ENCODE data around the gene FN3KRP.
"Not testable (repeated sequence)": the region's sequence is repeated elsewhere in the genome, so short reads cannot be mapped to it uniquely, and the experiment has no call there.

Gene FN3KRP

DNA sequence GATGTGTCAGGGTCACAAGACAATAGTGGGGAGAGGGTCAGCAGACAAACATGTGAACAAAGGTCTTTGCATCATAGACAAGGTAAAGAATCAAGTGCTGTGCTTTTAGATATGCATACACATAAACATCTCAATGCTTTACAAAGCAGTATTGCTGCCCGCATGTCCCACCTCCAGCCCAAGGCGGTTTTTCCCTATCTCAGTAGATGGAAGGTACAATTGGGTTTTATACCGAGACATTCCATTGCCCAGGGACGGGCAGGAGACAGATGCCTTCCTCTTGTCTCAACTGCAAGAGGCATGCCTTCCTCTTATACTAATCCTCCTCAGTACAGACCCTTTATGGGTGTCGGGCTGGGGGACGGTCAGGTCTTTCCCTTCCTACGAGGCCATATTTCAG, 28.2 kb downstream of the FN3KRP start:
- not testable (repeated sequence) for DNase-seq (ENCODE audit: low read depth in 2 of 2)

DNA sequence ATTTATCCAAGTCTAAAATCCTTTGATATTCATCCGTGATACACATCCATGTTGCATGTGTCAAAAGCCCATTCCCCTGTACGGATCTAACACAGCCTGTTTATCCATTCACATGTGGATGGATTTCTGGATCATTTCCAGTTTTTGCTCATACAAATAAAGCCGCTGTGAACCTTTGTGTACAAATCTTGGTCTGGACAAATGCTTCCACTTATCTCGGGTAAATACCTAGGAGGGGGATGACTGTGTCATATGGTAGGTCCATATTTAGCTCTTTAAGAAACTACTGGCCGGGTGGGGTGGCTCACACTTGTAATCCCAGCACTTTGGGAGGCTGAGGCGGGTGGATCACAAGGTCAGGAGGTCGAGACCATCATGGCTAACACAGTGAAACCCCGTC, 29.0 kb downstream of the FN3KRP start:
- no peak for DNase-seq (ENCODE audit: low read depth in 2 of 2)

DNA sequence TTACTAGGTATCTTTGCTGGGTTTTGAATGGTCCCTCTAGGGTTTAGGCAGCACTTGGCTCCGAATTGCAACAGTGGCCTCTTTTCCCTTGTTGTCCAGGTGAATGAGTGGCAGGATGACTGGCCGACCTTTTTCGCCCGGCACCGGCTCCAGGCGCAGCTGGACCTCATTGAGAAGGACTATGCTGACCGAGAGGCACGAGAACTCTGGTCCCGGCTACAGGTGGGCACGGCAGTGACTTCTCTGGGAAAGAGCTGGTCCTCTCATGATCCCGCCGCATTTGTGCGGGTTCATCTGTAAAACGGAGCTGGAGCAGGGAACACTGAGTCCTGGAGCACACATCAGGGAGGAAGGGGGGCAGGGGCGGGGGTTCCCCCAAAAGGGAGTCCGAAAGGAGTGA, 32.2 kb downstream of the FN3KRP start:
- DNase-seq (ENCODE audit: low read depth in 2 of 2) = no peak

DNA sequence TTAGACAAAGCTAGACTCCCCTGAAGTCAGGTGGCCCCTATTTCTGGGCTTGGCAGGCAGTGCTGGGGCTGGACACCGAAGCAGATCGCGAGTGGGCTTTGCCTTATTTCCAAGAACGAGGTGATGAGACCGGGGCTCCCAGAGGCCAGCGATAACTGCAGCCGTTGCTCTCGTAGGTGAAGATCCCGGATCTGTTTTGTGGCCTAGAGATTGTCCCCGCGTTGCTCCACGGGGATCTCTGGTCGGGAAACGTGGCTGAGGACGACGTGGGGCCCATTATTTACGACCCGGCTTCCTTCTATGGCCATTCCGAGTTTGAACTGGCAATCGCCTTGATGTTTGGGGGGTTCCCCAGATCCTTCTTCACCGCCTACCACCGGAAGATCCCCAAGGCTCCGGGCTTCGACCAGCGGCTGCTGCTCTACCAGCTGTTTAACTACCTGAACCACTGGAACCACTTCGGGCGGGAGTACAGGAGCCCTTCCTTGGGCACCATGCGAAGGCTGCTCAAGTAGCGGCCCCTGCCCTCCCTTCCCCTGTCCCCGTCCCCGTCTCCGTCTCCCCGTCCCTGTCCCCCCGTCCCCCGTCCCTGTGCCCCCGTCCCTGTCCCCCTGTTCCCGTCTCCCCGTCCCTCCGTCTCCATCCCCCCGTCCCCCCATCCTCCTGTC, 33.9 kb downstream of the FN3KRP start:
- no peak for DNase-seq (ENCODE audit: low read depth in 2 of 2)

DNA sequence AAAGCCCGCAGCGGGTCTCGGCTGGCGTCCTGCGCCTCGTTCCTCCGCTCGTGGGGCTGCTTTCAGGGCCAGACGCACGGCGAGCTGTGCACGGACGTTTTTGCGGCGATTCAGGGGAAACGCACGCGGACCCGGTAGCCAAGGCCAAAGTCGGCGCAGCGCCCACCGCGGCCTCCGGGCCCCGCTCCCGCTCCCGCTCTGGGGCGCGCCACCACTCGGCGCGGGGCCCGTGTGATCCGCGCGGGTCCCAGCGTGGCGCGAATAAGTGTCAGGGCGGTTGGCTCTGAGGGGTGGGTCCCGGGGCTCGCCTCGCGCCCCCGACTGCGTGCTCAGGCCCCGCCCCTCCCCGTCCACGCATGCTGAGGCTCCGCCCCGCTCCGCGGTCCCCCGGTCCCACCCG, 34.7 kb downstream of the FN3KRP start:
- DNase-seq (ENCODE audit: low read depth in 2 of 2) = no peak

DNA sequence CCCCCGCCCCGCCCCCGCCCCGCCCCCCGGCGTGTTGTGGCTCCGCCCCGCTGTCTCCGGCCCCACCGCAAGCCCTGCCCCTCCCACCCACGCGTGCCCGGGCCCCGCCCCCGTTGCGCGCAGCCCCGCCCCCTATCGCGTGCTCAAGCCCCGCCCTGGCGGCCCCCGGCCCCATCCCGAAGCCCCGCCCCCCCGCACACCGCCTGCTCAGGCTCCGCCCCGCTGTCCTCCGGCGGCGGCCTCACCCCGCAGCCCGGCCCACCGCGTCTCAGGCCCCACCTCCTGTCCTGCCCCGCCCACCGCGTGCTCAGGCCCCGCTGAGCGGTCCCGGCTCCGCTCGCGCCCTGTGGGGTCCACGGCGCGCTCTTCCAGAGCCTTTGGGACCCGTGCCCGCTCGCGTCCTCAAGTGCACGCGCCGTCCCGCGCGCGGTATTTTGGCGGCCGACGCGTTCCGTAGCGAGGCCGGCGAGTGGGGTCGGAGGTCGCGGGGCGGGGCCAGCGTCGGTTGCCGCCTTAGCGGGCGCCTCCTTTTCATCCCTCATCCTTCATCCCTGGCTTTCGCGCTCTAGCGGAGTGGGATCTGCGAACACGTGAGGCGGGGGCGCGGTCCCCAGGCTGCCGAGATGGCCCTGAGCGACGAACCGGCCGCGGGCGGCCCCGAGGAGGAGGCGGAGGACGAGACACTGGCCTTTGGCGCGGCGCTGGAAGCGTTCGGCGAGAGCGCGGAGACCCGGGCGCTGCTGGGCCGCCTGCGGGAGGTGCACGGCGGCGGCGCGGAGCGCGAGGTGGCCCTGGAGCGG, 35.3 kb downstream of the FN3KRP start, which contains the start of gene TBCD:
TSS of gene TBCD (plus strand) at position 495 of the 800 bp plus-strand sequence. CDS start at position 624, 129 bp downstream.
- peak; percentile 60 to 80 for DNase-seq (ENCODE audit: low read depth in 2 of 2)

DNA sequence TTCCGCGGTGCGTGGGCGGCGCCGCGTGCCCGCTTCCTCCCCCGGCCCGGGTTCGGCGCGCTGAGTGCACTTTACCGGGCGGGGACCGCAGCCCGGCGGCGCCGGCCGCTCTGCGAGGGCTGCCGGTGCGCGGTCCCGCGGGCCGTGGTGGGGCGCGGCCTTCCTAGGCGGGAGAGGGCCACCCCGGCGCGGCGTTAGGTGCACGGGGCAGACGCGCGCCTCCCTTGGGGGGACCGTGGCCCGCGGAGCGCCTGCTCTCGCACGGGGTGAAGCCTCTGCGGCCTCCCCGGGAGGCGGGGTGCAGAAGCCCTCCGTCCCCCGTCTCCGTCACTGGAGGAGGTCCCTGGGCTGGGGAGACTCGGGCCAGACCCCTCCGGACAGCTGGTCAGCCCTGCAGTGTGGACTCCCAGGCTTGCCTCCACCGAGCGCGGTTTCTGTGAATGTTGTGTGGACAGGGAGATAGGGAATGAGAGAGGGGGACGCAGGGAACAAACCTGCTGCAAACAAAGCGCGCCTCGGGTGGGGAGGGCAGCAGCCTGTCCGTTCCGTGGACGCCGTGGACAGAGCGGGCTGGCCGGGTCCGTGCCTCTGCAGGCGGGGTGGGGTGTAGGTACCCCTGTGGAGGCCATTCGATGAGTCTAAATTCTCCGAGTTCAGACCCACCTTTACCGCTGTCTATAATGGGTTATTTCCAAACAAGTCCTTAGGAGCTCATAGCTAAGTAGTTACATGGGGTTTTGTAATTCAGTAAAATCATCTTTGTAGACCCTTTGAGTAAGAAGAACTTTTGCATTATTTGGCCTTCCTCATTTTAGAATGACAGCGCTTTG, 36.1 kb downstream of the FN3KRP start:
- no peak for DNase-seq (ENCODE audit: low read depth in 2 of 2)

DNA sequence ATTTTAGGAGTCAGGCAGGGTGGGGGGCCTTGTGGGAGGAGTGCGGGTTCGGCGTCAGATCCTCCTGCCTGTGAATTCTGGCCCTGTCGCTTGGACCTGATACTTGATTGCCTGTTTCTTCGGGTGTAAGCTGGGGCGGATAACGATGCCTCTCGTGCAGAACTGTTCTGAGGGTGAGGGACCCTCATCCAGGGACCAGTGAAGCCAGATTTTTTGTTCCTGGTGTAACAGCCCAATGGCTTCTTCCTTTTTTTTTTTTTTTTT, 36.6 kb downstream of the FN3KRP start:
- no peak for DNase-seq (ENCODE audit: low read depth in 2 of 2)

DNA sequence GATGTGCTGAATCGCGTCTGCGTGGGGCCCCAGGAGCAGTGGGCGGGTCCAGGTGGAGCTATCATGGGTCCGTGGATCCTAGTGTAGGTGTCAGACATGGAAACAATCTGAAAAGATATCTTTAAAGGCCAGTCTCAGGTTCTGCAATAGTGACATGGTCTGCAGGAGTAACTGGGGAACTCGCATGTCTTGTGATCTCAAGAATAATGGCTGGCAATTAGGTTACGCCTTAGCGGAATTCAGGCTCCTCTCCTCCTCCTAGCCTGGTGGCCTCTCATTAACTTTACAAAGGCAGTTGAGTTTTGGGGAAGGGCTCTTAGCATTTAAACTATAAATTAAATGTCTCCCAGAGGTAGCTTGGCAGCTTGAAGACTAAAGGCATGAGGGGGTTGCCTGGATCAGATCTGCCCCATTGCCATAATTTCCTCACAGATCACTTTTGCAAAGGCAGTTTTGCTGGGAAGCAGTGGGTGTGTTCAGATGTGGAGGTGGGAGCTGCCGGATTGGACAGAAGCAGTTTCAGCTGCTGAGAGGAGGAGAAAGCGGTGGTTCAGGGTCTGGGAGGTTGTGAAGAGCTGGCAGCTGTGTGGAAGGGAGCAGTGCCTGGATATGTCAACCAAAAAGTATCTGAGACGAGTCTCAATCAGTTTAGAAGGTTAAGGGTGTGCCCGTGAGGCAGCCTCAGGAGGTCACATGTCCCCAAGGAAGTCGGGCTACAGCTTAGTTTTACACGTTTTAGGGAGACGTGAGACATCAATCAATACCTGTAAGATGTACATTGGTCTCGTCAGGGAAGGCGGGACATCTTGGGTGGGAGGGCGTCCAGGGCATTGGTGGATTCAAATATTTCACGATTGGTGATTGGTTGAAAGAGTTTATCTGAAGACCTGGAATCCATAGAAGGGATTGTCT, 38.0 kb downstream of the FN3KRP start:
- DNase-seq (ENCODE audit: low read depth in 2 of 2) = no peak

DNA sequence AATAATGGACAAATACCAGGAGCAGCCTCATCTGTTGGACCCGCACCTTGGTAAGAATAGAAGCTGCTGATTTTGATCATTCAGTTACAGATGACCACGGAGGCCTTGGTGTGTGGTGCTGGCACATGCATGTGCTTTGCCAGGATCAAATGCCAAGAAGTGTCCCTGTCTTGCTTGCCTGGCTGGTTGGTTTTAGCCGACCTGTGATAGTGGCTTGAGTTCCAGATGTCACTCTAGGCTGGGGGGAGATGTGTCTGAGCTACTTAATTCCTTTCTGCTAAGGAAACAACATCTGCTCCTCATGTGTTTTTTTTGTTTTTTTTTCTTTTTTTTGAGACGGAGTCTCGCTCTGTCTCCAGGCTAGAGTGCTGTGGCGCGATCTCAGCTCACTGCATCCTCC, 39.7 kb downstream of the FN3KRP start:
- DNase-seq (ENCODE audit: low read depth in 2 of 2) = no peak

DNA sequence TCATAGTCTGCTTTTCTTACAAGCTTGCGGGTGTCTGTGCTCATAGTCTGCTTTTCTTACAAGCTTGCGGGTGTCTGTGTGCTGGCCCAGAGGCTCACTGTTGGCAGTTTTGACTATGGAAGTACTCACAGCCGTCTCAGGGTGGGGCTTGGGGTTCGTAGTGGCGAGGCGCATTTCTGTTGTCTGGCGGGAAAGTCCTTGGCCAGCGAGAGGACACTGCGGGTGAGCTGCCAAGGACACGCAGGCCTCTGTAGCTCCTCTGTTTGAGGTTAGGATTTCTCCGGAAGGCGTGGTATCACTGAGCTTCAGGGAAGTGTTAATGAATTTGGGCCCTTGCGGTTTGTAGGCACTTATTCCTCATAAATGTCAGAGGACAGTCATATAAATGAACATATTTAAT, 48.9 kb downstream of the FN3KRP start:
- no peak for DNase-seq (ENCODE audit: low read depth in 2 of 2)

DNA sequence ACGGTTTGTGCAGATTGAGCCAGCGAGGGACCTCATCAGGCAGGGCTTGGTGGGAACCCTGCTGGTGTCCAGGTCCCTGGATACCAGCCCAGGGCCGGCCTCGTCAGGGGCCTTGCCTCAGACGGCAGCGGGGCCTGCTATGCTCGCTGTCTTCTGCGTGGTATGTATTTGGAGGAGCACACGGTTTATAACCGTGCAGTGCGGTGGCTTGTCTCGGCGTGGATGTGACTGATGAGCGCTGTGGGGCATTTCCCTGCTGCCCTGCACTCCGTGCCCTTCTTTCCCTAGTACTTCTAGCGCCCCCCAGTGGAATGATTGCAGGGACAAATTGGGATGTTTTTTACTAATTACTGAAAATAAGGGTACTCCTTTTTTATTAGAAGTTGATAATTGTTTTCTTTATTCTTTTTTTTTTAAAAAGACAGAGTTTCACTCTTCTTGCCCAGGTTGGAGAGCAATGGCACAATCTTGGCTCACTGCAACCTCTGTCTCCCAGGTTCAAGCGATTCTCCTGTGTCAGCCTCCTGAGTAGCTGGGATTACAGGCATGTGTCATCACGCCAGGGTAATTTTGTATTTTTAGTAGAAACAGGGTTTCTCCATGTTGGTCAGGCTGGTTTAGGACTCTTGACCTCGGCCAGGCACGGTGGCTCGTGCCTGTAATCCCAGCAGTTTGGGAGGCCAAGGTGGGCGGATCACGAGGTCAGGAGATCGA, 50.7 kb downstream of the FN3KRP start:
- no peak for DNase-seq (ENCODE audit: low read depth in 2 of 2)

DNA sequence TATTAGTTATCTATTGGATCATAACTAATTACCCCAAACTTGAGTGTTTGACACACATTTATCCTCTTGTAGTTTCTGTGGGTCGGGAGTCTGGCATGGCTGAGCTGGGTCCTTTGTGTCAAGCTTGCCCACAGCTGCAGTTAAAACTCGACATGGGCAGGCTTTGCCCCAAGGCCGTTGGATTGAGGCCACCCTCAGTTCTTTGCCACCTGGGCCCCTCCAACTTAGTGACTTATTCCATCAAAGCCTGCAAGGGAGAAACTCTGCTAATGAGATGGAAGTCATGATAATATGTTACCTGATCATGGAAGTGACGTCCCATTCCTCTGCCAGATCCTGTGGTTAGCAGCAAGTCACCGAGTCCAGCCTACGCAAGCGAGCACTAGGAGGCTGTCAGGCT, 52.5 kb downstream of the FN3KRP start:
- no peak for DNase-seq (ENCODE audit: low read depth in 2 of 2)

DNA sequence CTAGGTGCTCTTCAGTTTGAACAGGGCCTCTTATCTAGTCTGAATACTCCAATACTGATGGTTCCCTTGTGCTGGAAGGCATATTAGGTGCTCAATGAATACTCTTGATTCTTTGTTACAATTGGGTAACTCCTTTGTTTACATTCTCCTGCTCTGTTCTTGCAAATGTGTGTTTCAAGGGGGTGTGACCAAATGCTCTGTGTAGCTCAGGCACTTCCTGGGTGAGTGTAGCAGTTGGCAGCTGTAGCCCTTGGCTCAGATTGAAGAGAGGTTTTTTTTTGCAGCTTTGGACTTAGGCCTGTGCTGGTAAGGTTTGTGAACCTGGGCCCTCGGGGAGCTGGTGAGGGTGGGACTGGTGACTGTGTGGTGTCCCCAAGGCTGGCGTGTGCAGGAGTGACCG, 55.5 kb downstream of the FN3KRP start:
- DNase-seq (ENCODE audit: low read depth in 2 of 2) = no peak

DNA sequence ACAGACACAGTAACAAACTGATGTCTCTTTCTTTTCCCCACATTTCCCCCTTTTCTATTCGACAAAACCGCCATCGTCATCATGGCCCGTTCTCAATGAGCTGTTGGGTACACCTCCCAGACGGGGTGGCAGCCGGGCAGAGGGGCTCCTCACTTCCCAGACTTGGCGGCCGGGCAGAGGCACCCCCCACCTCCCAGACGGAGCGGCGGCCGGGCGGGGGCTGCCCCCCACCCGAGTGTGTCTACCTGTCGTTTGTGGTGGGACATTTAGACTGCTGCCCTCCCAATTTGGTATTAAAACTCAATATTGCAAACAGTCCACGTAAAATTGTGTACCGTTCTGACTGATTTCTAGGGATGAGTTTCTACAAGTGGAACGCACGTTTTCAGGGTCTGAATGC, 58.0 kb downstream of the FN3KRP start:
- DNase-seq (ENCODE audit: low read depth in 2 of 2) = not testable (repeated sequence)

DNA sequence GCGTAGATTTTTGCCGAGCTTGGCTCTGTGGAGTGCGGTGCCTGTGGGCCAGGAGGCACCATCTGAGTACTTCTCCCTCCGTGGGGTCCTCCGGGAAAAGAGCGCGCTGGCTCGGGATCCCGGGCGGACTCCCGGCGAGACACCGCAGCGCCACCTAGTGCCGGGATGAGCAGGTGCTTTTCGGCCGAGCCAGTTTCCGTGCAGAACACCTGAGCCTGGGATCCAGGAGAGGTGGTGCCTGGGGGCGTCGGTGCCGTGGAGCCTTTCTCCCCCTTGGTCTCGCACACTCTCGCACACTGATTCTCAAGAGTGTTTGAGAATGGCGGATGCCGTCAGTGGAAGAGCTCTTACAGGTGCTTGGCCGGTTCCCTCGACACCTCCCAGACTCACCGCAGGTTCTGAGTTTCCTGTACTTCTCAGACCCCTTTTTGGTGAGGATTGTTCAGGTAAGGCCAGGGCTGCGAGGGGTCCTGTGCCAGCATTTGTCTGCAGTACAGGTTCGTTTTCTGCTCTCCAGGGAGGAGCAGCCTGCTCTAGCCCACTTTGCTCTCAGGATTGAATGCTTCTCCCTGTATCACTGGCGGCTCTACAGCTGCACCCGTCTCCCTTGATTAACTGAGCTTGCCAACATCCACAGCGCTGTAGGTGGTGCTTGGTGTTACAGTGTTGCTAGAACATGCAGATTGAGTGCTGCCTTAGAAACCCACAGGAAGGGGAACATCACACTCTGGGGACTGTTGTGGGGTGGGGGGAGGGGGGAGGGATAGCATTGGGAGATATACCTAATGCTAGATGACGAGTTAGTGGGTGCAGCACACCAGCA, 58.7 kb downstream of the FN3KRP start:
- DNase-seq (ENCODE audit: low read depth in 2 of 2) = no peak

DNA sequence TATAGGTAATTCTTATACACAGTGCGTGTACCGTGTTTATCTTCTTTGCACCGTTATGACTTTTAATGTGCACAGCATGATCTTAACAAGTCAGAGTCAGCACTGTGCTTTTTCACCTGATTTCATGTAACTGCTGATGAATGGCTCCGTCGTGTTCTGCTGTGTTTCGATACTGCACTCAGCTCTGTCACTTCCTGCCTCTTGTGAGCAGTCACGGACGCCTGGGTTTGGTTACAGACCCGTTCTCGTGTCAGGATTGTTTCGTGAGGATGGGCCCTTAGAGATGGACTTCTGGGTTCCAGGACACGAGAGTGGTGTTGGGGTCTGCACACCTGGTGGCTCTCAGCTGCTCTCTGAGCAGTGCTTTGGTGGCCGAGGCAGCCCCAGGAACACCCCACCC, 59.9 kb downstream of the FN3KRP start:
- DNase-seq (ENCODE audit: low read depth in 2 of 2) = no peak
